DMS79 (cell line): Measurements from ENCODE around the gene NRP1.

Experiments
- DNase-seq: peaks from one replicate; lab custom pipeline; 2025; lab: John Stamatoyannopoulos, UW

NRP1 gene

DNA sequence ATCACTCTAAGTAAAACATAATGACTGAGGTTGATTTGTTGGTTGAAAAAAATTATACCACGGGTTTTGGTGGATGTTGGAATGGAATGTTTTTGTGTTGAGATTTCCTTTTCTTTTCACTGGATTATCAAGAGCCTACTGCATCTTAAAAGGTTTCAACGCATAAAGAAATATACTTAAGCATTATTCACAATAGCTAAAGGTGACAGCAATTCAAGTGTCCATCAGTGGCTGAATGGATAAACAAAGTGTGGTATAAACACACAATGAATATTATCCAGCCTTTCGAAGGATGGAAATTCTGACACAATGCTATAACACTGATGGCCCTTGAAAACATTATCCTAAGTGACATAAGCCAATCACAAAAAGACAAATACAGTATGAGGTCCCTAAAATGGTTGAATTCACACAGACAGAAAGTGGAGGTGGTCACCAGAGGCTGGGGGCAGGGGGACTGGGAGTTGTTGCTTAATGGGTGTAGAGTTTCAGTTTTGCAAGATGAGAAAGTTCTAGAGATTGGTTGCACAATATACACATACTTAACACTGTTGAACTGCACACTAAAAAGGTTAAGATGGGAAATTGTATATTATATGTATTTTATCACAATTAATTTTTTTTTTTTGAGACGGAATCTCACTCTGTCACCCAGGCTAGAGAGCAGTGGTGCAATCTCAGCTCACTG, 122.3 kb downstream of the NRP1 start:
- DNase-seq: no peak

GRCh38 chr10:33211106-33211878, 123.2 kb downstream of the NRP1 start:
- DNase-seq: no peak

DNA sequence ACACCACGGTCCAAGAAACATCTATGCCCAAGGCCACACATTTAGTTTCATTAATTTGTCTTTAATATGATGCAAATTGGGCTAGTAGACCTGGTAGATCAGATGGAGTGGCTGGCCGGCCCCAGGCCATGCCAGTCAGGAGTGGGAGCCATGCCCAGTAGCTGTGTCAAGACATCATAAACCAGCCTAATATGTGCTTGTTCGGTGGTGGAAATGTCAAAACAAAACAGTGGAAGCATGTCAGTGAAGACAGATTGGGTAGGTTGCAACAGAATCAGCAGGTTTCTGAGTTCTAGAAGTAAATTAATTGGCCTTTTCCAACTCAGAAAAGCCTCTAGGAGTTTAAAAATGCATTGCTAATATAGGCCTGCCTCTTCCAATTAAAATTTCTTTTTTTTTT, 124.7 kb downstream of the NRP1 start:
- no peak for DNase-seq

DNA sequence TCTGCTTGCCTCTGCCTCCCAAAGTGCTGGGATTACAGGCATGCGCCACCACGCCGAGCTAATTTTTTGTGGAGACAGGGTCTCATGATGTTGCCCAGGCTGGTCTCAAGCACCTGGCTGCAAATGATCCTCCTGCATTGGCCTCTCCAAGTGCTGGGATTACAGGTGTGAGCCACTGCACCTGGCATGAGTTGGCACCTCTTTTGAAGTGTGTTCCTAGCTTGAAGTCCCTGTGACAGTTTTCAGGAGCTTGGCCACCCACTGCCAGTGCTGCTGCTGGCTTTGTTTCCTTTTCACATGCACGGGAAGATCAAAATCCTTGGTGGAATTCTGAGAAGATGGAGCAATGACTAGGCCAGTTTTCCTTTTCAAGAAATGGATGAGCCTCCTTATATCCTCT, 126.3 kb downstream of the NRP1 start:
- no peak for DNase-seq

GRCh38 chr10:33204031-33204430, 130.4 kb downstream of the NRP1 start:
- no peak for DNase-seq

DNA sequence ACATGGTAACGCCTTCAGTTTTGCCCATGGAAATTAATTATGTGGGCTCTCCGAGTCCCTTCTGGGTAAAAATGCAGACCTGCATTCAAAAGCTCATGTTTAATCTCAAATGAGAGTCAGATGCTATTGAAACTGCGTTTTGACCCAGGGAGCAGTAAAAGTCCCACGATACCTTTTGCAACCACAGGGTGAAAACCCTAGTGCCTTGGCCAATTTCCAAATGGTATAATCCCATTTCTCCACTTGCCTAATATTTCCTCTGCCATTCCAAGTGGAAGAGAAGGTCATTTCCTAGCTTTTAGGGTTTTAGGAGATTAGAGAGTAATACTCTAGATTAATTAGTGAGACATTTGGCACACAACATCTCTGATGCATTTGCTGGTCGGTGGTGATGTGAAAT, 132.5 kb downstream of the NRP1 start:
- no peak for DNase-seq

GRCh38 chr10:33201056-33201780, 133.2 kb downstream of the NRP1 start:
- no peak for DNase-seq

DNA sequence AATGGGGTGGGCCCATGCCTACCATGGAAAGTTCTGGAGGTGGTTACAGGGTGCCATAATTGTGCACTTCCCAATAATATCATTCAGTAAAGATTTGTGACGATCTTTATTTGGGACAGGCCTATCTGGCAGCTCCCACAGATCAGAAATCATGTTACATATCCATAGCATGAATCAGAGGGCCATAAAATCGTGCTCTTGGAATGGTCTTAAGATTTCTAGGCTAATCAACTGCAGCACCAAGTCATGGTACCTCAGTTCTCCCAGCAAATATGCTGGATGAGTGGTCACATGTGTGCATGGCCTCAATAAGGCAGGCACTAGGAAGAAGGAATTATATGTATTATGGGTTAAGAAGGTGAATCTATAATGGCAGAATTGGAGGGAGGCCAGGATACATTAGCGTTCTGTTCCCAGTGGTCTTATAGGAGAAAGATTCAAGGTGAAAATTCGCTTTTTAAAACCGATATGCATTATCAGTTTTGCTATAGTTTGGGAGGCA, 134.7 kb downstream of the NRP1 start:
- no peak for DNase-seq

- no peak for DNase-seq
Measured at GRCh38 chr10:33198610-33199009, 135.9 kb downstream of the NRP1 start.

DNA sequence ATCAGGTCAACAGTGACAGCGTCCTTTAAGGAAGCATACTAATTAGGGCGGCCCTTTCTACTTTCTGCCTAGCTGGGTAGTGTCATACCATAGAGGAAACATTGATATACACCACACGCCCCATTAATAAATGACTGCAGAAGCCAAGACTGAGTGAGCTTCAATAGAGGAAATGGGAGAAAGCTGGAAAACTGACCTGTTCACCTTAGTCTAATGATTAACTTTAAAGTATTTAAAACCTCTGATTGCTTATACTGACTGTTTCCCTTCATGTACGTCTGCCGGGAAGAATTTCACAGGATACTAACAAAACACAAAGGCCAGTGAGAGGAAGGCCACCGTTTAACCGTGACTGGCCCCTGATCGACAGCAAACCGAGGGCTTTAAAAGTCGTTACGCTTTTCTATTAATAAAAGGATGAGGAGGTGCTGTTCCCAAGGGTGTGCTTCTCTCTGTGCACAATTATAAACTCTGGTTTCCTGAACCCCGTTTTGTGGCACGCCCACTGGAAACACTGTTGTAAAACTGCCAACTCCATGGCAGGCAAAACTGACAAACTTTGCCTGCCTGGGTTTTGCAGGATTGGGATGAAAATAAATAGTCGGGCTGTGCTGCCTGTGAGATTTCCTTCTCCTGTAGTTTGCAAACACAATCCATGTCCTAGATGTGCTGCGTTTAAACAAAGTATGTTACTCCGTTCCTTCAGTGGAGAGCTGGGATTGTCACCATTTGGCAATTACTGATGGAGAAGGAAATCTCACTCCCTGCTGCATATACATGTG, 137.6 kb downstream of the NRP1 start:
- no peak for DNase-seq

- no peak for DNase-seq
Measured at GRCh38 chr10:33196377-33196706, 138.1 kb downstream of the NRP1 start.

DNA sequence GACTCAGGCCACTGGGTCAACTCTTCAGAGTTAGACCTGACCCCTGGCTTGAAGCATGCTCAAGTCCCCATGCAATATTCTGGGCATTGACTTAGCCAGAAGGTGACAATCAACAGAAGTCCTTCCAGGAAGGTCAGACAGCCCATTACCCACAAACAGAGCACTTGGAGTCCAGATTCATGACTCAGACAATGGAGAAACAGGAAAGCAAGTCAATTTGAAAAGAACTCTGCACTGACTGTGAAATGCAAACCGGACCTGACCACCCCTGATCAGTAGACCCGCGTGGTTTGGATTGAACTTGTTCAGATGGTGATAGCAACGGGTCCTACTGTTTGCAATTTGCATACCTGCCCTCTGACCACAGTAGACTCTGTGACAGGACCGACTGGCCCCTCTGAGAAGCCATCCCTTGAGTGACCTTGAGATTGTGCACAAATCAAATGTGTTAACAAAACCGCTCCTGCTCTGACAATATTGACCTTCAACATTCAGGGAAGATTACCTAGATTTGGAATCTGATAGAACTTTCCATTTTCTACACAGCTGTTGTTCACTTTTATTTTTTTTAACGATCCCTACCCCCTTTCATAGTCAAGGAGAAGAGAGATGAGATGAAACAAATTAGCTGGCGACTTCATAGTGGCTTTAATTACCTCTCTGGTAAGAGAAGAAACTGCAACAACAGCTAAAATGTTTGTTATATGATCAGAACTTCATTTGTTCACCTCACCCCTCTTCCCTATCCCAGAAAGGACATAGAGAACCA, 138.7 kb downstream of the NRP1 start:
- DNase-seq: no peak

- no peak for DNase-seq
Measured at GRCh38 chr10:33193701-33194521, 140.6 kb downstream of the NRP1 start.

DNA sequence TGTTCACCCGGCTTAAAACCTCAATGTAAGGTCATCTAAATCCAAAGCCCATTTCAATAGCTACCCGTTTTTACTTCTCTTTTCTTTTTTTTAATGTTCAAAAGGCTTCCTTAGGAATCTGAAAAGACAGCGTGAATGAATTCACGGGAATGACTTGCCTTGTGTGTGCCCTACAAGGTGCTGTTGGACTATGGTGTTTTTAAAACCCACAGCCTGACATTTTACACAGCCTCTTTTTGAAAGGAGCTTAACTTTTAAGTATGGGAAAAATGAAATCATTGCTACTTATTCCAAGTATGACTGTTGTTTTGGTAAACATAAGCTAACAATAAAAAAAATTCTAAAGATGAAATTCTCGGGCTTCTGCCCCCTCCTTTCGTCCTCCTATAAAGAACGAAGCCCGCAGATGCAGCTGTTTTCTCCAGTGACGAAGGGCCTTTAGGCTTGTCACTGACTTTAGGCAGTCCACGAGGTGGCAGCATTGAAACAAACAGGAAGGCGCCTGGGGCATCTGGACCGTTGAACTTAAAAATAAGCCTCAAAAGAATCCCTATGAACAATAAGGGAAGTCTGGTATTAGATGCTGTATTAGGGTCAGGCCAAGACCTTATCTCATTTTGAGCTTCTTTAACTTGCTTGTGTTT, 141.3 kb downstream of the NRP1 start:
- no peak for DNase-seq

DNA sequence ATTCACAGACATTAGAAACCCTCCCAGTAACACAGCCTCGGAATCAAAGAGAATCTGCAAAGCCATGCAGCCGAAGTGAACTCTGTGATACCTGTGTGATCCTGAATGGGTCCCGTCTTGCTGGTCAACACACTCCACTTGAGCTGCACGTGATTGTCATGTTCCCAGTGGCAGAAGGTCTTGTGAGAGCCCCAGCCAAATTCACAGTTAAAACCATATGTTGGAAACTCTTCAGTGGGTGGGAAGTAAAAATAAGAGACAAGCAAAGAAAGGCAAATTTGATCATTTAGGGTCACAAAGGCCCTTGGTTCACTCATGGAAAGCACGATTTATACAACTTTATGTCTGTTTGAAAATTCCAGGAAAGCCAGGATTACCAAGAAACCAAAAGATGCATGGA, 142.3 kb downstream of the NRP1 start:
- DNase-seq: no peak

DNA sequence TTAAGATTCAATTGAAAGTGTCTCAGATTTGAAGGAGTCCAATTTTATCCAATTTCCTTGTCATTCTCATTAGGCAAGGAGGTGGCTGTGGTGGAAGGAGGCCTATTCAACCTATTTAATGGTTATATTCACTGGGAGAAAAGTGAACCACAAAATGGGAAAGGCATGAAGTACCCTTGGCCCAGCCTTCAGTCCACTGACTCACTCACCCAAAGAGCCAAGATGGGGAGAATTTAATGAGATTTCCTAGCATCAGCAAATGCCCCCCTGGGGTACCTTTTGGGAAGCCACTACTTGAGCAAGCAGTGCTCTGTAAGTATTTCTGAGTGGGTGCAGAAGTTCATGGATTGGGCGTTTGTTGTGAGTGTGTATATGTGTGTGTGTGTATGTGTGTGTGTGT, 144.1 kb downstream of the NRP1 start:
- no peak for DNase-seq

DNA sequence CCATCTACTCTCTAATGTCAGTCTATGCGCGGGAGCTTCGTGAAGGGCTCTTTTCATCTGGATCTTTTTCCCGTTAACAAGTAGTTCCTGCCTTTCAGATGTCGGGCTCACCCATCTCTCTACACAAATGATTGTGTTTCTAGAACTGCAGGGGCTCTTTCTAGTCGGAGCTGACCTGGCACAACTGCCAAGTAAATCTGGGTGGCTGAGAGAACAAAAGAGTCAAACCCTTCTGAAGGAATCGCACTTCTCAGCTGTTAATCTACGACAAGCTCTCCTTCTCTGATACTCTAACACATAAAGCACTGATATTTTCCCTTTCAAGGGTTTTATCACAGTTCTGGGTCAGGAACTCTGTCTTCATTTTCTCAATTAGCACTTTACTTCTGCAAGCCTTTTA, 144.7 kb downstream of the NRP1 start:
- no peak for DNase-seq

DNA sequence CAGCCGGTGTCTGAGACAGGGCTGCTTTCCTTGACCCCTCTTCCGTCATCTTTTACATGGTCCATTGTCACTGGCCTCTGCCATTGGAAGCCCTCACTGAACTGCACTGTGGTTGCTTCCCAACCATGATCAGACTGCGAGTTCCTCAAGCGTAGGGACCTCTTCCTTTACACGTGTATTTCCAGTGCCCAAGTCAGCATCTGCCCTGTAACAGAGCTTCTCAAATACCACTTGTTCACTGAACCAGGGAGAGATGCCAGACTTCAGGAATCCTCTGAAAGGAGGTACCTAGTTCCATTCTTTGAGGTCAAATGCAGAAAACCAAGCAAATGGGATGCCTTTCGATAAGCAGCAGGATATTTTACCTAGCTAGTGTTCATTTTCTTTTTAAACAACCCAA, 145.1 kb downstream of the NRP1 start:
- no peak for DNase-seq

DNA sequence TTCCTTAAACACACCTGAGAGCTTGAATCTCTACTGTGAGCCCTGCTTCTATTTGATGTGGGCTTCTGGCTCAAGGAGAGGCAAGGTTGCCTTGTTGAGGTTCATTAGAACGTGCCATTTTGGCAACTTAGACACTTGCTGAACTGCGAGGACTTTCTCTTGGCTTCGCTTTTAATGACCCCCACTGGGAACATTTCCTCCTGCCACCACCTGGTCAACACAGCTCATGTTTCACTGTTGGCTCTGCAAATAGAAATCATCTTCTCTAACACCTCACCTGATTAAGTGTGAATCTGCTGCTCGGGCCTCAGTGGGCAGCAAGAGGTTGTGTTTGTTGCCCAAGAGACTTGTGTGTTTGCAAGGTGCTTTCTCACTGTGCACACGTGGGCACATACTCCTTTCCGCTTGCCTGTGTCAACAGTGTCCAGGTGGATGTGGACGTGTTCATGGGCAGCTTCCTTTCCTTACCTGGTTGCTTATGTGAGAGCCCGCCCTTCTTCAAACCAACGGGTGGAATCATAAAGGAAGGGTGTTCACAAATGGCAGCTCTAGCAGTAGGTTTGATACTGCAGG, 147.0 kb downstream of the NRP1 start:
- no peak for DNase-seq

- DNase-seq: no peak
Measured at GRCh38 chr10:33186150-33186549, 148.3 kb downstream of the NRP1 start.
